ENCODE measurements around the gene SMG5. TPM values are rescaled to one million over a fixed set of nuclear protein-coding genes. Genes with fewer than 3 reads are reported as not detected.

Gene SMG5
- polyA plus RNA-seq, 1 donor from 2014 or later = 57.3 TPM

GRCh38 chr1:156247460-156248322, 34.9 kb downstream of the SMG5 start, which contains the start of gene PAQR6:
PAQR6 (minus strand) TSS chr1:156248056; CDS start chr1:156246731, 1,325 bp downstream.
- H3K9me2 ChIP-seq (ENCODE audit: insufficient read depth, low read length) = no peaks in the 10 kb centered on the region
- no peak within 1 kb of the TSS for H2AFZ ChIP-seq (ENCODE audit: low read depth, low read length)
- H3K27ac ChIP-seq (ENCODE audit: low read length) = no peak within 1 kb of the TSS
- H4K20me1 ChIP-seq (ENCODE audit: insufficient read depth) = no peaks in the 10 kb centered on the region
- no peak within 1 kb of the TSS for H3K4me3 ChIP-seq (ENCODE audit: low read length)
- no peaks in the 10 kb centered on the region for H3K79me2 ChIP-seq (replicated peaks; ENCODE audit: insufficient read depth, low read length)
- TF ChIP-seq RAD21 (conservative IDR thresholded peaks at IDR 0.05) (no peak), CTCF (IDR thresholded peaks at IDR 0.05; ENCODE audit: poor library complexity, severe bottlenecking) (no peak), EZH2 (IDR thresholded peaks at IDR 0.05; ENCODE audit: borderline replicate concordance, insufficient read depth, low read length, poor library complexity, severe bottlenecking) (no peak), EP300 (conservative IDR thresholded peaks at IDR 0.05; ENCODE audit: poor library complexity, severe bottlenecking) (no peak), POLR2AphosphoS5 (IDR thresholded peaks at IDR 0.05) (no peak), TAF1 (IDR thresholded peaks at IDR 0.05; ENCODE audit: low read depth) (no peak), REST (IDR thresholded peaks at IDR 0.05; ENCODE audit: borderline replicate concordance) (no peak), MXI1 (conservative IDR thresholded peaks at IDR 0.05; ENCODE audit: poor library complexity, severe bottlenecking) (no peak), SMC3 (conservative IDR thresholded peaks at IDR 0.05; ENCODE audit: poor library complexity) (no peak)
- H3K27me3 ChIP-seq (ENCODE audit: insufficient read depth, low read depth, low read length) = no peaks in the 10 kb centered on the region
- H3K9ac ChIP-seq (ENCODE audit: low read length) = no peak within 1 kb of the TSS
- no peaks in the 10 kb centered on the region for H3F3A ChIP-seq (ENCODE audit: insufficient read depth, low read length, poor library complexity, severe bottlenecking)
- no peaks in the 10 kb centered on the region for H3K9me3 ChIP-seq (ENCODE audit: low read length)
- H3K36me3 ChIP-seq (ENCODE audit: insufficient read depth, low read length) = no peaks in the 10 kb centered on the region
- no peak within 1 kb of the TSS for H3K4me2 ChIP-seq (ENCODE audit: low read length)

- no peak overlapping the region for H3K4me2 ChIP-seq (ENCODE audit: low read length)
- no peaks in the 10 kb centered on the region for H4K20me1 ChIP-seq (ENCODE audit: insufficient read depth)
- no peak overlapping the region for H3K4me3 ChIP-seq (ENCODE audit: low read length)
- no peak overlapping the region for H3K27ac ChIP-seq (ENCODE audit: low read length)
- no peaks in the 10 kb centered on the region for H3K27me3 ChIP-seq (ENCODE audit: insufficient read depth, low read depth, low read length)
- no peaks in the 10 kb centered on the region for H3K9me3 ChIP-seq (ENCODE audit: low read length)
- no peaks in the 10 kb centered on the region for H3K36me3 ChIP-seq (ENCODE audit: insufficient read depth, low read length)
- no peaks in the 10 kb centered on the region for H3K9me2 ChIP-seq (ENCODE audit: insufficient read depth, low read length)
- no peak overlapping the region for H2AFZ ChIP-seq (ENCODE audit: low read depth, low read length)
- H3K79me2 ChIP-seq (replicated peaks; ENCODE audit: insufficient read depth, low read length) = no peaks in the 10 kb centered on the region
- TF ChIP-seq POLR2AphosphoS5 (IDR thresholded peaks at IDR 0.05) (no peak), TAF1 (IDR thresholded peaks at IDR 0.05; ENCODE audit: low read depth) (no peak)
- H3K9ac ChIP-seq (ENCODE audit: low read length) = no peak overlapping the region
- H3F3A ChIP-seq (ENCODE audit: insufficient read depth, low read length, poor library complexity, severe bottlenecking) = no peaks in the 10 kb centered on the region
Measured at GRCh38 chr1:156246781-156247459, 35.7 kb downstream of the SMG5 start.

Measured in neural cell (in vitro differentiated cells).